Measurements from ENCODE around the gene PCBP1.
"Not testable (repeated sequence)": the region's sequence is repeated elsewhere in the genome, so short reads cannot be mapped to it uniquely, and the experiment has no call there.

PCBP1 gene

GRCh38 chr2:70094978-70095719 lies 7.9 kb downstream of the PCBP1 start:
- TF ChIP-seq JUND (IDR thresholded peaks at IDR 0.05; ENCODE audit: low read depth): no peak
- in situ Hi-C loops (cut with HindIII; ENCODE audit: low pct_unique_long_range_greater_than_20kb, low sequenced_read_pairs): no loop called here
- DNase-seq (ENCODE audit: low read depth in 1 of 2, low spot score in 1 of 2): peak in 1 of 2 experiments; percentile 27

GRCh38 chr2:70095720-70096670 lies 8.7 kb downstream of the PCBP1 start:
- no peak for DNase-seq (ENCODE audit: low read depth in 1 of 2, low spot score in 1 of 2)
- in situ Hi-C loops (cut with HindIII; ENCODE audit: low pct_unique_long_range_greater_than_20kb, low sequenced_read_pairs): no loop called here
- TF ChIP-seq JUND (IDR thresholded peaks at IDR 0.05; ENCODE audit: low read depth): no peak

GRCh38 chr2:70098032-70098431 lies 10.8 kb downstream of the PCBP1 start:
- in situ Hi-C loops (cut with HindIII; ENCODE audit: low pct_unique_long_range_greater_than_20kb, low sequenced_read_pairs): no loop called here
- TF ChIP-seq JUND (IDR thresholded peaks at IDR 0.05; ENCODE audit: low read depth): no peak
- no peak for DNase-seq (ENCODE audit: low read depth in 1 of 2, low spot score in 1 of 2)

- no peak for TF ChIP-seq JUND (IDR thresholded peaks at IDR 0.05; ENCODE audit: low read depth)
- in situ Hi-C loops (cut with HindIII; ENCODE audit: low pct_unique_long_range_greater_than_20kb, low sequenced_read_pairs): no loop called here
- no peak for DNase-seq (ENCODE audit: low read depth in 1 of 2, low spot score in 1 of 2)
These were observed 12.0 kb downstream of the PCBP1 start for GRCh38 chr2:70099270-70099669.

GRCh38 chr2:70101174-70101573 lies 13.9 kb downstream of the PCBP1 start:
- no peak for TF ChIP-seq JUND (IDR thresholded peaks at IDR 0.05; ENCODE audit: low read depth)
- in situ Hi-C loops (cut with HindIII; ENCODE audit: low pct_unique_long_range_greater_than_20kb, low sequenced_read_pairs): no loop called here
- DNase-seq (ENCODE audit: low read depth in 1 of 2, low spot score in 1 of 2): no peak

- in situ Hi-C loops (cut with HindIII; ENCODE audit: low pct_unique_long_range_greater_than_20kb, low sequenced_read_pairs); DNase-seq (ENCODE audit: low read depth in 1 of 2, low spot score in 1 of 2): not testable (repeated sequence)
These were observed 14.4 kb downstream of the PCBP1 start for GRCh38 chr2:70101686-70102085.

- in situ Hi-C loops (cut with HindIII; ENCODE audit: low pct_unique_long_range_greater_than_20kb, low sequenced_read_pairs); DNase-seq (ENCODE audit: low read depth in 1 of 2, low spot score in 1 of 2): not testable (repeated sequence)
These were observed 15.1 kb downstream of the PCBP1 start for GRCh38 chr2:70102323-70102905.

GRCh38 chr2:70103531-70104061 lies 16.3 kb downstream of the PCBP1 start:
- TF ChIP-seq JUND (IDR thresholded peaks at IDR 0.05; ENCODE audit: low read depth): no peak
- in situ Hi-C loops (cut with HindIII; ENCODE audit: low pct_unique_long_range_greater_than_20kb, low sequenced_read_pairs): no loop called here

GRCh38 chr2:70104231-70105111 lies 17.2 kb downstream of the PCBP1 start:
- TF ChIP-seq JUND (IDR thresholded peaks at IDR 0.05; ENCODE audit: low read depth): no peak
- in situ Hi-C loops (cut with HindIII; ENCODE audit: low pct_unique_long_range_greater_than_20kb, low sequenced_read_pairs): no loop called here
- no peak for DNase-seq (ENCODE audit: low read depth in 1 of 2, low spot score in 1 of 2)

More at GRCh38 chr2:70103531-70104061, 16.3 kb downstream of the PCBP1 start:
- DNase-seq (ENCODE audit: low read depth in 1 of 2, low spot score in 1 of 2): no peak

- DNase-seq (ENCODE audit: low read depth in 1 of 2, low spot score in 1 of 2); in situ Hi-C loops (cut with HindIII; ENCODE audit: low pct_unique_long_range_greater_than_20kb, low sequenced_read_pairs): not testable (repeated sequence)
These were observed 18.9 kb downstream of the PCBP1 start for GRCh38 chr2:70106138-70106537.

- in situ Hi-C loops (cut with HindIII; ENCODE audit: low pct_unique_long_range_greater_than_20kb, low sequenced_read_pairs); DNase-seq (ENCODE audit: low read depth in 1 of 2, low spot score in 1 of 2): not testable (repeated sequence)
These were observed 23.1 kb downstream of the PCBP1 start for GRCh38 chr2:70110397-70110796.

Data from T47D (cell line).